GM13976 (cell line): ENCODE measurements around the gene THY1.

ENCODE experiments used
- DNase-seq: peaks from one replicate; pipeline ENCODE4 v3.0.0; 2012; ENCODE audit warnings: low spot score
- in situ Hi-C: fragments of 300-500 bp; cut with MboI; formaldehyde crosslinking; loops from one replicate; pipeline ENCODE4 v1.12.0; 2022; ENCODE audit warnings: low sequenced_read_pairs, mixed read lengths, inconsistent platforms; ENCODE audit not compliant: unreplicated experiment
- TF ChIP-seq, protein P1 (sequence below): IDR thresholded peaks from 2 replicates; pipeline ENCODE4 v1.5.1; 2012; ENCODE audit warnings: borderline replicate concordance, mild to moderate bottlenecking; ENCODE audit not compliant: insufficient read depth; ENCODE audit errors: extremely low read depth, missing control alignments, control extremely low read depth

THY1 gene

DNA sequence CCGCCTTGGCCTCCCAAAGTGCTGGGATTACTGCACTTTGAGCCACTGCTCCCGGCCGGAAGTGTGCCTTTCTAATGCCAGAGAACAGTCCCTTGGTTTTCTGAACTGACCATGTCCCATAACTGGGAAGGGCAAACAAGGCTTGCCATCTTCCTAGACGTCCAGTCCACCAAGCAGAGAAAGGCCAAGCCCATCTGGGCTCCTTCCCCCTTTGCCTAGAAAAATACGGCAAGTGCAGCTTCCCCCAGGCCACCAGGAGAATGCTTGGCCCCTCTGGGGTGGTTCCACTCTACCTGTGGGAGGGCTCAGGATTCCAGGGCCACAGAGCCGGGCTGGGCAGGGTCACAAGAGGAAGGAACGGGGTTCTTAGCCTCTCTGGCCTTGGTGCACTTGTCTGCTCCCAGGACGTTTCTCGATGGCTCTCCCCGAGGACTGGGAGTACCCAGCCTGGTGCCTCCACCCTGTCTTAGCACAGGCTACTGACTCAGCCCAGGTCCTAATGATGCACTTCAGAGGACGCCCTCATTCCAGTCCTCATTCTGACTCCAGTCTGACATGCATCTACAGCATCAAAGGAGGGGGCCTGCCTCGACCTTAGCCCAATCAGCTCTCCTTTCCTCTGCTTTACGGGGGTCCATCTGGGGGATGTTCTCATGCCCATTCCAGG is 42.7 kb downstream of the THY1 start:
- TF ChIP-seq, protein P1, sequence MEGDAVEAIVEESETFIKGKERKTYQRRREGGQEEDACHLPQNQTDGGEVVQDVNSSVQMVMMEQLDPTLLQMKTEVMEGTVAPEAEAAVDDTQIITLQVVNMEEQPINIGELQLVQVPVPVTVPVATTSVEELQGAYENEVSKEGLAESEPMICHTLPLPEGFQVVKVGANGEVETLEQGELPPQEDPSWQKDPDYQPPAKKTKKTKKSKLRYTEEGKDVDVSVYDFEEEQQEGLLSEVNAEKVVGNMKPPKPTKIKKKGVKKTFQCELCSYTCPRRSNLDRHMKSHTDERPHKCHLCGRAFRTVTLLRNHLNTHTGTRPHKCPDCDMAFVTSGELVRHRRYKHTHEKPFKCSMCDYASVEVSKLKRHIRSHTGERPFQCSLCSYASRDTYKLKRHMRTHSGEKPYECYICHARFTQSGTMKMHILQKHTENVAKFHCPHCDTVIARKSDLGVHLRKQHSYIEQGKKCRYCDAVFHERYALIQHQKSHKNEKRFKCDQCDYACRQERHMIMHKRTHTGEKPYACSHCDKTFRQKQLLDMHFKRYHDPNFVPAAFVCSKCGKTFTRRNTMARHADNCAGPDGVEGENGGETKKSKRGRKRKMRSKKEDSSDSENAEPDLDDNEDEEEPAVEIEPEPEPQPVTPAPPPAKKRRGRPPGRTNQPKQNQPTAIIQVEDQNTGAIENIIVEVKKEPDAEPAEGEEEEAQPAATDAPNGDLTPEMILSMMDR = no peak
- in situ Hi-C loops = no loop called here
- peak; percentile 5 for DNase-seq

DNA sequence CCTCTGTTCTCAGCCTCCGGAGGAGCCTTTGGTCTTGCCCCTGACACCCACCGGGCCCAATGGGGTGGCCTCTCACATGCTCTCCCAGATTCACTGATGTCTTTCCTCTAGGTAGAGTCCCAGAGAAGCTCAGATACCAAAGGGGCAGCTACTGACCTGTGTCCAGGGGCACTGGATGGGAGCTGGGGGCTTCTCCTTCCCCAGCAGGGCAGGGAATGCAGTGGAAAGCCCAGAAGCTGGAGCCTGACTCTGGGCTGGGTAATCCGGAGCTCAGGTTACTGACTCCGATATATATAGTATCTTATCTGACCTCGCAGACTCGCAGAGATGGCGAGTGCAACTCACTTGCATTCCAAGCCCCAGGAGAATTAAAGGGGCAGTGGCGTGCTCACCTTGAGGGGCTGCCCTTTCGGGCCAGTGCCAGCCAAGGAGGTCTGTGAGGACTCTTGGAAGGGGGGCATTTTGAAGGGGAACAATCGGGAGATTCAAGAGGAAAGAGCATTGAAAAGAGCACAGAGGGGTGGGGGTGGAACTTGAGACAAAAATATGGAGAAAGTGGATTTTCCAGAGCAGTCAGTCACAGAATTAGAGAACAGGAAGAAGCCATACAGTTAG is 44.0 kb downstream of the THY1 start:
- in situ Hi-C loops = no loop called here
- DNase-seq = peak; percentile 6
- TF ChIP-seq, protein P1 = no peak

DNA sequence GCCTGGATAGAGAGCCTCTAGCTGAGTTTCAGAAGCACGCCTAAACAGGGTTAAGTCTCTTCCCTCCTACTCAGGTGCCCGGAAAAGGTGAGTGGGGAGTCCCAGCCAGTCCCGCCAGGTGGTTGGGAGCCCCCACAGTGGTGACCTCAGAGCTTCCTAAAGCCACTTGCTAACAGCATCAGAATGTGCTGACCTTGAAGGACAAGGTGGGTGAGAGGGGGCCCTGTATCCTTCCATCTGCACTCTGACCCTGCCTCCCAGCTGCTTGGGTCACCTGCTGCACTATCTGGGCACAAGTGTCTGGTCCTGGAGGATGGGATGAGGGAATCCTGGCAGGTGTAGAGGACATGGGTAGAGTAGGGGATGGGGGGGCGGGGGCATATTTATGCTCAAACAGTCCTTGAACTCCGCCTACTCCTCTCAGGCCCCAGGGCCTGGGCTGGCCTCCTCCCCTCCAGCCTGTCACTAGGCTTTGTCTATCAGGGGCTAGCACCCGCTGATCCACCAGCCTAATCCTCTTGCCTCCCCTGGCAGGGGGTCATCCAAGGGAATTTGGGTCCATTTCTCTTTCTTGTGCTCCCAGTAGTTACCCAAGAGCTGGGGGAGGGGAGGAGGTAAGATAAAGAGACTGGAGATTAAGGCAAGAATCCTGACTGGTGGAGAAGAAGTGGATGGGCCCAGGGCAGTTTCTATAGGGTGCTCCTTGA is 44.9 kb downstream of the THY1 start:
- in situ Hi-C loops = no loop called here
- TF ChIP-seq, protein P1 = no peak
- peak; percentile 9 for DNase-seq

DNA sequence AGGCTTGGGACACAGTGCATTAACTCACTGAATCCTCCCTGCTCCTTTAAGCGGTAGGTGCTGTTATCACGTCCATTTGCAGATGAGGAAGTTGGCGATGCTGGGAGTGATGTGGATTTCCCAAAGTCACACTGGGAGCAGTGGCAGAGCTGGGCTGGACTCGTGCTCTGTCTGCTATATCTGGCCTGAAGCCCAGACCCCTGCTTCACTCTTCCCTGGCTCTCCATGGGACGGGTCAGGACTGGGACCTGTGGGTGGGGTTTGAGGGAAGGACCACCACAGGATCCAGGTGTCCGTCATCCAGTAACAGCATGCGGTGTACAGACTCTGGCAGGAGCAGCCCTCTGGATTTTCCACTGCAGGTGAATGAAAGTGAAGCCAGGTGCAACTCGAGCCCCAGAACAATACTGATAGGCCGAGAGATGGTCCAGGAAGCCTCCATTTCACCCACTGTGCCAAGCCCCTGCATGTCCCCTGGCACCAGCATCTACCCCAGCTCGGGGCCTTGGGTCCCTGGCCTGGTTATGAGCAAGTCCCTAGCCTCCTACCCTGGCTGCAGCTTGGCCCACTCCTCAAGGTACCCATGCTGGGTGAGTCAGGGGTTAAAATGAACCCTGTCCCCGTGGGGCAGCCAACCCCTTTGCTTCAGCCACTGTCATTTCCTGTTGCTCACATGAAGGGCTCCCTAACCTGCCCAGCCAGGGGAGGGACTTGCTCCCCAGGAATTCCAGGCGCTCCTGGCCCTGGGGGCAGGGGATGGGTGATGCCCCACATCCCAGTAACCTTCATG is 45.7 kb downstream of the THY1 start:
- TF ChIP-seq, protein P1 = no peak
- peak; percentile 13 for DNase-seq
- in situ Hi-C loops = no loop called here

DNA sequence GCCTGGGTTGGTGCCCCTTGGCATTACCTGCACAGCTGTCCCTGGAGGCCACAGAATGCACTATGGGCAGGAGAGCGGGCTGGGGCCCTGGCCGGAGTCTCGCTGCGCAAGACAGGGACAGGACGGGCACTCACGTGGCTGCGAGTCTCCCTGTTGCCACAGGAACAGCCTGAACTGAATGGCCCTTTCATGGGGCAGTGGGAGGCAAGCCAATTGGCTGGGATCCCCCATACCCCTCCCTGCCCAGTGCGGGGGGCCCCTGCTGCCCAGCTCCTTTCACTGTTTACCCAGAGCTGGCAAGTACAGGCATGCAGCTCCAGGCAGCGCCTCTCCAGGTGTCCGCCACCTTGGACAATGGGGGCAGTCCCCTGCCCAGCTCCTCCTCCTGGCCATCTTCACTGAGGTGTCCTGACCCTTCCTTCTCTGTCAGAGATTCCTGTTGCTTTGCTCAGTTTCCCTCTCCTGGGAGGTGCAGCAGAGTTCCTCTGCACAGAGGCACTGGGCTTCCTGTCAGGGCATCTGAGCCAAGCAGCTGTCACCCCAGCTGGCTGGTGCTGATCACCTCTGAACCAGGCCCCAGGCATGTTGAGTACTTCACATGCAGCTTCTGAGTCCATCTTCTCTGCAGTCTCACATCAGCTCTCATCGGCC is 46.6 kb downstream of the THY1 start:
- TF ChIP-seq, protein P1 = no peak
- in situ Hi-C loops = no loop called here
- no peak for DNase-seq
